GM21423 (cell line): ENCODE measurements around the gene TCEAL2.
"Not testable (repeated sequence)": the region's sequence is repeated elsewhere in the genome, so short reads cannot be mapped to it uniquely, and the experiment has no call there.

Experiments
- ATAC-seq: cut with Tn5 transposase; IDR thresholded peaks from one replicate; pipeline ENCODE4 v1.9.1; 2021; ENCODE audit warnings: mild to moderate bottlenecking, moderate library complexity; ENCODE audit not compliant: unreplicated experiment

TCEAL2 gene

DNA sequence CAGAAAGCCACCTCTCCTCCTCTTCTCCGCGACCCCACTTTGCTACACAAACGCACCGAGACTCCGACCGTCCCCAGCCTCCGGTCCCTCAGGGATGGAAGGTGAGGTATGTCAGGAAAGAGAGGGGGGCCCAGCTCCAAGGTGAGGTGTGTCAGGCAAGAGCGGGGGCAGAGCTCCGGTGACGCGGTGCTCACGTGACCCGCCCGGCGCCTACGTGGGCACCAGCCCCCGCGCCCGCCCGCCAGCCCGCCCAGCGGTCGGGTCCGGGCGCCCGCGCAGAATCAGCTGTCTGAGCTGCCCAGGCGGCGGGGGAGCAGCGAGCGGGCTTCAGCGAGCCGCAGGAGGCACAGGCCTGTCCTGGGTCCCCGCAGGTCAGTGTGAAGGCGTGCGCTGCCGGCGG lies at the start of gene TCEAL2:
Gene TCEAL2 (plus strand): TSS at position 244 of the 400 bp plus-strand sequence. CDS start 1,152 bp downstream, outside the sequence.
- ATAC-seq = not testable (repeated sequence)

DNA sequence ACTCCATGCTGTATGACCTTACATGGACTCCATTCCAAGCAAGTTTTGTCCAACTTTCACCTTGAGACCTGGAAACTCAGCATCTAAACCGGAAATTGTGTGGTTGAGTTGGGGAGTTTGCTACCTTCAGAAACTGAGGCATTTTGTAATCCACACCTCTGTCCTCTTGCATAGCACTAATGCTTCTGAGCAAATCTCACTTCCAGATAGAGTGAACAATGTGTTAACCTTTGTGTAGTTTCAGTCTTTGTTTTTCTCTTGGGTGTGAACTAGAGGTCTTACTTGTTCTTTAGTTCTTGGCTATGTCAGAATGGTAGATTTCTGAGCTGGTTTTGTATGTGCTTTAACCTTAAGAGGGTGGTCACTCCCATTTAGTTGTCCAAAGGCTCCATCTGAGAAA lies 48.1 kb upstream of the TCEAL2 start:
- ATAC-seq = no peak

DNA sequence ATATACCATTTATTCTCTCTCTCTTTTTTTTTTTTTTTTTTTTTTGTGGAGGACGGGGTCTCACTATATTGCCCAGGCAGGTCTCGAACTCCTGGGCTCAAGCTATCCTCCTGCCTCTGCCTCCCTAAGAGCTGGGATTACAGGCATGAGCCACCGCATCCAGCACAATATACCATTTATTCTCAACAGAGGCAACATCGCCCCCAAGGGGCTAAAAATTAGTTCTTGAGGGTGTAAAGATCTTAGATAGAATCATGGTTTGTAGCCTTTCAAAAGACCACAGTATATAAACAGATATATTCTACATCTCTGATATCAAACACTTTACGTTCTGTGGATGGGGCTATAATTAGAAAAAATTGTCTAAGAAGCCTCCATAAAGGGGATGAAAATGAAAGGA lies 39.8 kb upstream of the TCEAL2 start:
- no peak for ATAC-seq

DNA sequence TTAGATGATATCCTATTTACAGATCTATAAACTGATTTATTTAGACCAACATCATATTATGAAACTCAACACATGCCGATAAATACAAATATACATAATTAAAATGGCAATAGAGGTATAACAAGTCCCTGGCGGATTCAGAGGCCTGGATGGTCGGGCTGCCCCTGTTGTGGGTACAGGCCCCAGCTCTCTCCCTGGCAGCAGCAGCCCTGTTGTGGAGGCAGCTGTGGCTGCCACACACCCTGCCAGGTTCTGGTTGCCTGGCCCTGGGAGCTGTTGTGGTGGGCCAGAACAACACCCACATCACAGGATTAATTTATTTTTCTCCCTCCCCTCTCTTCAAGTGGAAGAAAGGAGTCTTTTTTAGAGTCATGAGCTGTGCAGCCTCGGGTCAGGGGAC lies 12.1 kb upstream of the TCEAL2 start:
- ATAC-seq = no peak

DNA sequence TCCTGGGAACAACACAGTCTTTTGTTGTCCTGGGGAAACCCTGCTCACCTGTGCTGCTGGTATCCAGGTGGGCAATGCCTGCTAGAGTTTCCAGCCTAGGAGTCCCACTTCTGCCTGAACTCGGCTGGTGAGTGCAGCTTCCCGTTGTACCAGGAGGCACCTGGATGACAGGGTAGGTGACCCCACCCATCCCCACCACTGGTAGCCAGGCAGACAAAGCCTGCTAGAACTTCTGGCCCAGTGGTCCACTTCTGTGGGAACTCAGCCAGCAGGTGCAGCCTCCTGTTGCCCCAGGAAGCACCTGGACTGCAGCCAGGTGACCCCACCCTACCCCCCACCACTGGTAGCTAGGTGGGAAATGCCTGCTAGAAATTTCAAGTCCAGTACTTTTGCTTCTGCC lies 9.7 kb upstream of the TCEAL2 start:
- no peak for ATAC-seq

DNA sequence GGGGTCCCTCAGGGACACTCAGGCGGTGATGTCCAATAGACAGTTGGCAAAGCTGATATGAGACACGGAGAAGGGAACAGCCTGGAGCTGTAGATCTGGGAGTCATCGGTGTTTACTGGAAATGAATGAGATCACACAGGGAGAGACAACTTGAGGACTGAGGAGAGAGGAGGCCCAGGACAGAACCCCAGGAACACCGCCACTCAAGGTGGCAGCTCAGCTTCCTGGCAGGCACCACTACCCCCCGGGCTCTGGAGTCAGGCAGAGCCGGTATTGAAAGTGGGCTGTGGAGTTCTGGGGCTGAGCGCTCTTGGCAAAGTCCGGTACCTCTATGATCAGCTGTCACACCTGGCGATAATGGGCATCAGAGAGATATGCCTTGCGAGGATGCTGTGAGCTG lies 465 bp upstream of the TCEAL2 start:
- ATAC-seq = not testable (repeated sequence)

DNA sequence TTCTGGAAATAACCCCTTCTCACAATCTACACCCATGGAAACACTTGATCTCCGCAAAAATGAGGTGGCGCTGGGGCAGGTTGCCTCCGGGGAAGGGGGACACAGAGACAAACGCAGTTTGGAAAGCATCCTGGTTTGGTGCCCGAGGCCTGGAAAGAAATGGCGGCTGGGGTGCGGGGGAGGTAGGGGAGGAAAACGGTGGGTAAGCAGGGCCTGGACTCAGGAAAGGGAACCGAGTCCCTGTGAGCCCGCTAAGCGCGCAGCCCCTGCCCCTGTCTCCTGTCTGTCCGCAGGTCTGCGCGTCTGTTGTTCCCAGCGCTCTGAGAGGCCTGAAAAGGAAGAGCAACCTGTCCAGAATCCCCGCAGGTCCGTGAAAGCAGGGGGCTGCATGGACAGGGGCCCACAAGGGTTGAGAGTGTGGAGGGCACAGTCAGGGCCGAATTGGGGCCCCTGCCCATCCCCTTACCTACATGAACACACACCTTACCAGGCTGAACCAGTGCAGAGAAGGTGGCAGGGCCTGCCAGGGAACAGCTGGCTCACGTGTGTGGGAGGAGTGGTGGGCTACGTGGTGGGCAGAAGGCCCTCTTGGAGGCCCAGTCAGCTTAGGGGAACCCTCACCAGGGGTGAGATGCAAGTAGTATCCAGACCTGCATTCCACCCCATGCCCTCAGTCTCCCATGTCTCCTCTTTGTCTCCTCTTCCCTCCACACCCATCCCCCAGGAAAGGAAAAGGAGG lies 770 bp downstream of the TCEAL2 start:
- ATAC-seq = not testable (repeated sequence)

DNA sequence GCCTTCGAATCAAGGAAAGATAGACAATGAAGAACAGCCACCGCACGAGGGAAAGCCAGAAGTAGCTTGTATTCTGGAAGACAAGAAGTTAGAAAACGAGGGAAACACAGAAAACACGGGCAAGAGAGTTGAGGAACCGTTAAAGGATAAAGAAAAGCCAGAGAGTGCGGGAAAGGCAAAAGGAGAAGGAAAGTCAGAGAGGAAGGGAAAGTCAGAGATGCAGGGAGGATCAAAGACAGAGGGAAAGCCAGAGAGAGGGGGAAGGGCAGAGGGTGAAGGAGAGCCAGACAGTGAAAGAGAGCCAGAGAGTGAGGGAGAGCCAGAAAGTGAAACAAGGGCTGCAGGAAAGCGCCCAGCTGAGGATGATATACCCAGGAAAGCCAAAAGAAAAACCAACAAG lies 1.4 kb downstream of the TCEAL2 start:
- no peak for ATAC-seq

DNA sequence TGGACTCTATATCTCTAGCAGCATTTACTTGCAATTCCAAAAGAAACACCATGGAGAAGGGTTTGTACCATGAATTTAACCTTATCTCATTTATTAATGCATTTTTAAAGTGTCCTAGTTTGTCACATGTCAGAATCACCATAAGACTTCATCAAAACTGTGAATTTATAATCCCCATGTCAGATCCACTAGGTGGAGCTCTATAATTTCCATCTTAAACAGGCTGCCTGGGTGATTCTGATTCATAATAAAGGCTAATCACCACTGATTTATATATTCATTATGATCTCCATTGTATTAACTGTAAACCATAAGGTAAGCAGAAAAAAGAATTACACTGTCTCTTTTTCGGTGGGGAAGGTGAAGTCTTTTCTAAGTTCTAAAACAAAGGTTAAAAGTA lies 4.0 kb downstream of the TCEAL2 start:
- ATAC-seq = no peak

DNA sequence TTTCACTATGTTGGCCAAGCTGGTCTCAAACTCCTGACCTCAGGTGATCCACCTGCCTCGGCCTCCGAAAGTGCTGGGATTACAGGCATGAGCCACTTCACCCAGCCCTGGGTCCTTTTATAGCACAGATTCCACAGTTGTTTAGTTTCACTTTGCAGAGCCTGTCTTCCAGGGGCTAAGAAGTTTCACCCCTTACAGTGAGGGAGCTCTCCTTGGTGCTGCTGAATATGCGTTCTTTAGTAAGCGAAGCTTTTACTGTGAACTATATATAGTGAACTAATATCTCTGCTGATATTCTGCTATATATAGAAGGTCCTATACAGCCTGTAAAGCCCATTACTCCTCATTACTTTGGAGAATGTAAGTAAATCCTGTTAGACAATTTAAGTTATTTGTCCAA lies 12.6 kb downstream of the TCEAL2 start:
- no peak for ATAC-seq

DNA sequence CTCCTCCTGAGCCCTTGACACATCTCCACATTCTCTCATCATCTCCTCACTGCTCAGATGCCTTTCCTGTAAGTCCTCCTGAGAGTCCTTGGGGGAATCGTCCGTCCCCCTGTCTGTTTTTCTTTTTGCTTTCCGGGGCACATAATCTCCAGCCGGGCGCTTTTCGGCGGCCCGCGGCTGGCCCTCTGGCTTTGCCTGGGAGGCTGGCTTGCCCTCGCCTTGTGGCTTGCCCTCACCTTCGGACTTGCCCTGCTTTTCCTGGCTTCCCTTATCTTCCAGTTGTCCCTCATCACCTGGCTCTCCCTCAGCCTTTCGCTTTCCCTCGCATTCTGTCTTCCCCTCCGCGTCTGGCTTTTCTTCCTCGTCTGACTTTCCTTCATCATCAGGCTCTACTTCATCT lies 15.4 kb downstream of the TCEAL2 start:
- ATAC-seq = not testable (repeated sequence)

DNA sequence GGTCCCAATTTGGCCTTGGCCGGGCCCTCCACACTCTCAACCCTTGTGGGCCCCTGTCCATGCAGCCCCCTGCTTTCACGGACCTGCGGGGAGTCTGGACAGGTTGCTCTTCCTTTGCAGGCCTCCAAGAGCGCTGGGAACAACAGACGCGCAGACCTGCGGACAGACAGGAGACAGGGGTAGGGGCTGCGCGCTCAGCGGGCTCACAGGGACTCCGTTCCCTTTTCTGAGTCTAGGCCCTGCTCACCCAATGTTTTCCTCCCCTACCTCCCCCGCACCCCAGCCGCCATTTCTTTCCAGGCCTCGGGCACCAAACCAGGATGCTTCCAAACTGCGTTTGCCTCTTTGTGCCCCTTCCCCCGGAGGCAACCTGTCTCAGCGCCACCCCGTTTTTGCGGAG lies 16.2 kb downstream of the TCEAL2 start:
- not testable (repeated sequence) for ATAC-seq

DNA sequence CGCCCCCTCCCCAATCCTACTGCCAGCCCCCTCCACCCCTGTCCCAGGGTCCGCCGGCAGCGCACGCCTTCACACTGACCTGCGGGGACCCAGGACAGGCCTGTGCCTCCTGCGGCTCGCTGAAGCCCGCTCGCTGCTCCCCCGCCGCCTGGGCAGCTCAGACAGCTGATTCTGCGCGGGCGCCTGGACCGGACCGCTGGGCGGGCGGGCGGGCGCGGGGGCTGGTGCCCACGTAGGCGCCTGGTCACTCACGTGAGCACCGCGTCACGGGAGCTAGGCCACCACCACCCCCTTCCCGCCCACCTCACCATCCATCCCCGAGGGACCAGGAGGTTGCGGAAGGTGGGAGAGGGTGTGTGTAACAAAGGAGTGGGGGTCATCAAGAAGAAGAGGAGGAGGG lies 16.8 kb downstream of the TCEAL2 start, which contains the start of gene TCEAL6:
Gene TCEAL6 (minus strand): TSS at position 208 of the 400 bp plus-strand sequence.
- ATAC-seq = not testable (repeated sequence)

DNA sequence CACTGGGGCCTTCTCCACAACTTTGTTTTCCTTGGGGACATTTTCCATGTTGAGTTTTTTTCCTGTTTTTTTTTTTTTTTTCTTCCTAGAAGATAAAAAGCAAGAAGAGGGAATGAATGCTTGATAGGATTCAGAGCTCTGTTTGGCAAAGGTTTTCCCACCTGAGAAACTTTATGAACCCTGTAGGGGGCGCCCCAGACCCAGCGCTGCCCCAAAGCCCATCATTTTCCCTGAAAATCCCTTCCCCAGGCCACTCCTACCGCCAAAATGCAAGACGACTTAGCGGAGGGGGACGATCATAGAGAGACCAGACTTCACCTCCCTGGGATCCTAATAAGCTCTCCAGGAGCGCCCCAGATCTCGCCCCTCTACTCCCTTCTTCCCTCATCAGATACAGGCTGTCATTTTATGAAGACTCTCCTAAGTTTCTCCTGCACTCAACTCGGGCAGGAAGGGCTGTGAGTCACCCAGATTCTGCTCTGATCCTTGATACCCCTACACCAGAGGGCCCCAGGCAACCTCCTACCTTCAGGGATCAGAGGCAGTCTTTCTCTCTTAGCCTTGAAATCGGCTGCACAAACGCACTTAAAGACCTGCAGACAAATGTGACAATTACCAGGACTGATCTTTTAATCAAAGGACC lies 28.9 kb downstream of the TCEAL2 start:
- no peak for ATAC-seq

DNA sequence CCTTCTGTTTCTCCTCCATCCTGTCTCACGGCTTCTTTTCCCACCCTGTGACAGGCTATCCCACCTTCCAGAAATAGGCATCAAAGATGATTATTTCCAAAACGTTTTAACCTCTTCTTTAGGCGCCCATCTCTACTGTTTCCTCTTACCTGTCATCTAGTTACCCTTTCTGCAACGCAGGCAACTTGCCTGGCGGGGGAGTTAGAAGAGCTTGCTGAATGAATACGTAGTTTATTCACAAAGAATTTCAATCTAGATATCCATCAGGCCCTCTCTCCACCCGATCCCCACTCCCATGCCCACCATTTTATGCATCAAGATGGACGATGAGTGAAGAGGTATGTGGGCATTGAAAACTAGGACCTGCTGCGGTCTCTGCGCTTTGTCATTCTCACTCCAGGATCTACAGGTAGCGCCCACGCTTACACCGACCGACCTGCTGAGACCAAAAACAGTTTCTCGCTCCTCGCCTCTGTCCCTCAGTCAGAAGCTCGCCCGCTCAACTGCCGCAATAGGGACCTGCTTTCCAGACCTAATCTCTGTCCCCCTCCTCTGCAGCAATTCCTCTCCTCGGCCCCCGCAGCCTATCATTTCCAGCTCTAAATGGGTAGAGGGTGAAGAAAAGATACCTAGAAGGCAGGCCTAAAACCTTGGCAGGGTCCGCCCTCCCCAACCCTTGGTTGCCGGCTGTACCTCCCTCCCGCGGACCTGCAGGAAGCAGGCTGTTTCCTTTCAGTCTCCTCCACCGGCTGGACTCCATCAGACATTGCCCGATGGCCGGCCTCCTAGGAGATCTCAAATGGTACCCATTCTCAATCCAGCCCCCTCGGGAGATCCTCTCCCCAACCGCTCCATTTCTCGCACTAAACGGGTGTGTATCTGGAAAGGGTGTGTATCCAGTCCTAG lies 29.7 kb downstream of the TCEAL2 start:
- ATAC-seq = peak; percentile 27

DNA sequence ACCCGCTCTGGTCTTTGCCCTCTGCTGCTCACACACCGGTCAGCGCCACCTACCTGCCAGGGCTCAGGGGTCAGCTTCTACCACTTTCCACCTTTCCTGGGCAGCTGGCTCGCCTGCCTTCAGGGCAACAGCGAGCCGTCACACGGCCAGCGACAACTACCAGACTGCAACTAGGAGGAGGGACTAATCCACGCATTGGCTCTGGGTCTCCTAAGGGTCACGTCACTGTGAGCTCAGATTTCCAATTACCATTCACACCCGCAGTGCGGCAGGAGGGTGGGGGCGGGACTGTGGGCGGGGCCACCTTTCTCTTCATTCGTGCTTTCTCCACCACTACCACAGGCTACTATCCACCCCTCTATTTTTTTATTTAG lies 30.3 kb downstream of the TCEAL2 start, which contains the start of gene BEX5:
Gene BEX5 (minus strand): TSS at position 172 of the 374 bp plus-strand sequence. CDS start 1,712 bp downstream, outside the sequence.
- peak; percentile 95 for ATAC-seq
